Neural cell (in vitro differentiated cells): ENCODE results near the gene LMF2. TPM values are rescaled to one million over a fixed set of nuclear protein-coding genes. Genes with fewer than 3 reads are reported as not detected.

Source experiments
- H2AFZ ChIP-seq: fragments of 200-600, 300-800 bp; sonication (generic), shearing (Covaris generic); 2 replicates; pipeline ENCODE4 v1.6.0; 2014; ENCODE audit warnings: low read depth, mild to moderate bottlenecking, antibody characterized with exemption, low read length, moderate library complexity
- H3F3A ChIP-seq: fragments of 200-600 bp; shearing (Covaris generic); 2 replicates; pipeline ENCODE4 v1.6.1; 2016; ENCODE audit warnings: mild to moderate bottlenecking, moderate library complexity, mixed read lengths, antibody characterized with exemption, low read length; ENCODE audit not compliant: insufficient read depth, poor library complexity, severe bottlenecking
- H3K27ac ChIP-seq: fragments of 200-600, 300-800 bp; sonication (generic), shearing (Covaris generic); 2 replicates; pipeline ENCODE4 v1.5.1; 2014; ENCODE audit warnings: mild to moderate bottlenecking, low read length, moderate library complexity
- H3K27me3 ChIP-seq: fragments of 300-800, 200-600 bp; sonication (generic), shearing (Covaris generic); 2 replicates; pipeline ENCODE4 v1.6.0; 2014; ENCODE audit warnings: mild to moderate bottlenecking, low read depth, low read length, moderate library complexity; ENCODE audit not compliant: insufficient read depth
- H3K36me3 ChIP-seq: fragments of 300-800, 200-600 bp; sonication (generic), shearing (Covaris generic); 2 replicates; pipeline ENCODE4 v1.5.1; 2014; ENCODE audit warnings: mild to moderate bottlenecking, antibody characterized with exemption, low read length, moderate library complexity; ENCODE audit not compliant: insufficient read depth
- H3K4me2 ChIP-seq: fragments of 300-800, 200-600 bp; sonication (generic), shearing (Covaris generic); 2 replicates; pipeline ENCODE4 v1.6.0; 2014; ENCODE audit warnings: mild to moderate bottlenecking, low read length
- H3K4me3 ChIP-seq: fragments of 300-800, 200-600 bp; sonication (generic), shearing (Covaris generic); 2 replicates; pipeline ENCODE4 v1.5.1; 2014; ENCODE audit warnings: mild to moderate bottlenecking, low read length, moderate library complexity
- H3K79me2 ChIP-seq: fragments of 200-600 bp; shearing (Covaris generic); replicated peaks from 2 replicates; pipeline ENCODE4 v1.6.0; 2014; ENCODE audit warnings: mild to moderate bottlenecking, low read length, moderate library complexity; ENCODE audit not compliant: insufficient read depth
- H3K9ac ChIP-seq: fragments of 300-800, 200-600 bp; sonication (generic), shearing (Covaris generic); 2 replicates; pipeline ENCODE4 v1.6.1; 2016; ENCODE audit warnings: mild to moderate bottlenecking, low read length, mixed read lengths
- H3K9me2 ChIP-seq: fragments of 200-600 bp; shearing (Covaris generic); 2 replicates; pipeline ENCODE4 v1.6.1; 2016; ENCODE audit warnings: mild to moderate bottlenecking, low read length, mixed read lengths; ENCODE audit not compliant: insufficient read depth
- H3K9me3 ChIP-seq: fragments of 200-600, 300-800 bp; sonication (generic), shearing (Covaris generic); 2 replicates; pipeline ENCODE4 v1.6.1; 2016; ENCODE audit warnings: mild to moderate bottlenecking, mixed run types, low read length, moderate library complexity, mixed read lengths
- H4K20me1 ChIP-seq: fragments of 200-600 bp; shearing (Covaris generic); 2 replicates; pipeline ENCODE4 v1.6.1; 2016; ENCODE audit warnings: mild to moderate bottlenecking, mixed run types; ENCODE audit not compliant: insufficient read depth
- EP300 ChIP-seq: fragments of 450-650 bp; conservative IDR thresholded peaks from 2 replicates; pipeline ENCODE4 v1.6.1; 2014; ENCODE audit warnings: antibody characterized with exemption, mild to moderate bottlenecking, moderate library complexity; ENCODE audit not compliant: poor library complexity, severe bottlenecking
- EZH2 ChIP-seq: fragments of 200-600, 300-800 bp; shearing (Covaris generic), sonication (generic); IDR thresholded peaks from 2 replicates; pipeline ENCODE4 v1.6.1; 2014; ENCODE audit warnings: antibody characterized with exemption, low read length, borderline replicate concordance, mild to moderate bottlenecking; ENCODE audit not compliant: insufficient read depth, poor library complexity, severe bottlenecking
- MXI1 ChIP-seq: fragments of 450-650 bp; conservative IDR thresholded peaks from 2 replicates; pipeline ENCODE4 v1.6.1; 2014; ENCODE audit warnings: antibody characterized with exemption, mild to moderate bottlenecking; ENCODE audit not compliant: poor library complexity, severe bottlenecking
- POLR2AphosphoS5 ChIP-seq: IDR thresholded peaks from 2 replicates; pipeline ENCODE4 v1.6.1; 2012
- RAD21 ChIP-seq: fragments of 450-650 bp; conservative IDR thresholded peaks from 2 replicates; pipeline ENCODE4 v1.6.1; 2014; ENCODE audit warnings: antibody characterized with exemption, mild to moderate bottlenecking, moderate library complexity
- SMC3 ChIP-seq: fragments of 450-650 bp; conservative IDR thresholded peaks from 2 replicates; pipeline ENCODE4 v1.6.1; 2014; ENCODE audit warnings: antibody characterized with exemption, mild to moderate bottlenecking, moderate library complexity; ENCODE audit not compliant: poor library complexity
- TAF1 ChIP-seq: IDR thresholded peaks from 2 replicates; pipeline ENCODE4 v1.6.1; 2012; ENCODE audit warnings: low read depth
- polyA plus RNA-seq: library from polyadenylated mRNA; depleted of rRNA; stranded (reverse); fragments of >200 nt; gene quantifications from 2 replicates; pipeline ENCODE4 v1.2.3, GENCODE V29; 2014
- TF ChIP-seq, protein P1 (sequence below): fragments of 450-650 bp; IDR thresholded peaks from 2 replicates; pipeline ENCODE4 v1.5.1; 2014; ENCODE audit warnings: antibody characterized with exemption, mild to moderate bottlenecking, moderate library complexity; ENCODE audit not compliant: poor library complexity, severe bottlenecking
- TF ChIP-seq, protein P2 (sequence below): IDR thresholded peaks from 2 replicates; pipeline ENCODE4 v1.6.1; 2012; ENCODE audit warnings: borderline replicate concordance

Gene LMF2
- polyA plus RNA-seq, 1 donor from 2014 or later = 76.5 TPM

DNA sequence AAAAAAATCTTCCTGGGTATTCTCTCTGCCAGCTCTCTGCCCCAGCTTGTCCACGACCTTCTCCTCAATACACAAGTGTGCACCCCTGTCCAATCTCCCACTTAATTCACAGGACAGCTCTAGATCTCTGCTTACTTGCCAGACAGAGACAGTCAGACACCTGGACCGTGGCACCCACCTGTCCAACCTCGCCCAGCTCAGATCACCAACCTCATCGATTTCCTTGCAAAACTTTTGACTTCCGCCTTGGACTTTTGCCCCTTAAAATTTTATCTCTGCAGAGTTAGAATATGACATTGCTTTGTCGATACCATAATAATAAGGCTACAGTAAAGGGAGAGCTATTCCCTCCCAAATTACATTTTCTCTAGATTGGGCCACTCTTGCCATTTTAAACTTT, 10.4 kb downstream of the LMF2 start:
- Histone ChIP-seq H4K20me1 (no peaks in the 10 kb centered on the region), H3K9me3 (no peaks in the 10 kb centered on the region), H3K4me3 (no peak overlapping the region), H3K36me3 (no peaks in the 10 kb centered on the region), H3K27ac (no peak overlapping the region), H3K79me2 (no peaks in the 10 kb centered on the region), H3K9ac (no peak overlapping the region), H3K4me2 (no peak overlapping the region), H3K9me2 (no peaks in the 10 kb centered on the region), H3K27me3 (no peaks in the 10 kb centered on the region), H2AFZ (no peak overlapping the region), H3F3A (no peaks in the 10 kb centered on the region)
- TF ChIP-seq RAD21 (no peak), SMC3 (no peak), EZH2 (no peak), TAF1 (no peak), EP300 (no peak), POLR2AphosphoS5 (no peak), MXI1 (no peak)
- TF ChIP-seq, protein P1, sequence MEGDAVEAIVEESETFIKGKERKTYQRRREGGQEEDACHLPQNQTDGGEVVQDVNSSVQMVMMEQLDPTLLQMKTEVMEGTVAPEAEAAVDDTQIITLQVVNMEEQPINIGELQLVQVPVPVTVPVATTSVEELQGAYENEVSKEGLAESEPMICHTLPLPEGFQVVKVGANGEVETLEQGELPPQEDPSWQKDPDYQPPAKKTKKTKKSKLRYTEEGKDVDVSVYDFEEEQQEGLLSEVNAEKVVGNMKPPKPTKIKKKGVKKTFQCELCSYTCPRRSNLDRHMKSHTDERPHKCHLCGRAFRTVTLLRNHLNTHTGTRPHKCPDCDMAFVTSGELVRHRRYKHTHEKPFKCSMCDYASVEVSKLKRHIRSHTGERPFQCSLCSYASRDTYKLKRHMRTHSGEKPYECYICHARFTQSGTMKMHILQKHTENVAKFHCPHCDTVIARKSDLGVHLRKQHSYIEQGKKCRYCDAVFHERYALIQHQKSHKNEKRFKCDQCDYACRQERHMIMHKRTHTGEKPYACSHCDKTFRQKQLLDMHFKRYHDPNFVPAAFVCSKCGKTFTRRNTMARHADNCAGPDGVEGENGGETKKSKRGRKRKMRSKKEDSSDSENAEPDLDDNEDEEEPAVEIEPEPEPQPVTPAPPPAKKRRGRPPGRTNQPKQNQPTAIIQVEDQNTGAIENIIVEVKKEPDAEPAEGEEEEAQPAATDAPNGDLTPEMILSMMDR = no peak
- TF ChIP-seq, protein P2, sequence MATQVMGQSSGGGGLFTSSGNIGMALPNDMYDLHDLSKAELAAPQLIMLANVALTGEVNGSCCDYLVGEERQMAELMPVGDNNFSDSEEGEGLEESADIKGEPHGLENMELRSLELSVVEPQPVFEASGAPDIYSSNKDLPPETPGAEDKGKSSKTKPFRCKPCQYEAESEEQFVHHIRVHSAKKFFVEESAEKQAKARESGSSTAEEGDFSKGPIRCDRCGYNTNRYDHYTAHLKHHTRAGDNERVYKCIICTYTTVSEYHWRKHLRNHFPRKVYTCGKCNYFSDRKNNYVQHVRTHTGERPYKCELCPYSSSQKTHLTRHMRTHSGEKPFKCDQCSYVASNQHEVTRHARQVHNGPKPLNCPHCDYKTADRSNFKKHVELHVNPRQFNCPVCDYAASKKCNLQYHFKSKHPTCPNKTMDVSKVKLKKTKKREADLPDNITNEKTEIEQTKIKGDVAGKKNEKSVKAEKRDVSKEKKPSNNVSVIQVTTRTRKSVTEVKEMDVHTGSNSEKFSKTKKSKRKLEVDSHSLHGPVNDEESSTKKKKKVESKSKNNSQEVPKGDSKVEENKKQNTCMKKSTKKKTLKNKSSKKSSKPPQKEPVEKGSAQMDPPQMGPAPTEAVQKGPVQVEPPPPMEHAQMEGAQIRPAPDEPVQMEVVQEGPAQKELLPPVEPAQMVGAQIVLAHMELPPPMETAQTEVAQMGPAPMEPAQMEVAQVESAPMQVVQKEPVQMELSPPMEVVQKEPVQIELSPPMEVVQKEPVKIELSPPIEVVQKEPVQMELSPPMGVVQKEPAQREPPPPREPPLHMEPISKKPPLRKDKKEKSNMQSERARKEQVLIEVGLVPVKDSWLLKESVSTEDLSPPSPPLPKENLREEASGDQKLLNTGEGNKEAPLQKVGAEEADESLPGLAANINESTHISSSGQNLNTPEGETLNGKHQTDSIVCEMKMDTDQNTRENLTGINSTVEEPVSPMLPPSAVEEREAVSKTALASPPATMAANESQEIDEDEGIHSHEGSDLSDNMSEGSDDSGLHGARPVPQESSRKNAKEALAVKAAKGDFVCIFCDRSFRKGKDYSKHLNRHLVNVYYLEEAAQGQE = no peak

DNA sequence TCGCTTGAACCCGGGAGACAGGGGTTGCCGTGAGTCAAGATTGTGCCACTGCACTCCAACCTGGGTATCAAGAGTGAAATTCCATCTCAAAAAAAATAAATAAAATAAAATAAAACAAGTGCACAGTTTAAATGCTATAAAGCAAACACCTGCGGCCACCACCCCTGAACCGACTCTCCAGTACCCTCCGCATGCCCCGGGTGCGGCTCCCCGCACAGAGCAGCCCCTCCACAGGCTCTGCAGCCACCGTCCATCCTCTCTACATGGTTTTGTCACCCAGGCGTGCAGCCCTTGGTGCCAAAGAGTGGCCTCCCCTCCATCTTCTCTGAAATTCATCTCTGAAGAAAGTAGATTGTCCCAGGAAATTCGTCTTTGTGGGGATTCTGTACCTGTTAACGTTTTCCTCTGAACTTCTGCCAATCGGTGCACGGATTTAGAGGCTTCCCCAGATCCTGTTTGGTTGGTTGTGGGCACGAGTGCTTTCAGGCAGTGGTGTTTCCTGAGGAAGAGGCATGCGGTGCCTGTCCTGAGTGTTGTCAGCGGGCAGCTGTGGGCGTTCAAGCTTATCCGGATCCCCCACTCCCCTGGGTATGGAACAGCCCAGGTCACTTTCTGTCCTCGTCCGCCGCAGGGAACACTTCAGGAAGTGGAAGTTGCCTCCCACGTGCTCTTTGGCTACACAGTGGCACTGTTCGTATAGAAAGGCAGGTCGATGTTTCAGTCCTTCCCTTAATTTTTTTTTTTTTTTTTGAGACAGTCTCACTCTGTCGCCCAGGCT, 16.8 kb downstream of the LMF2 start:
- Histone ChIP-seq H3K4me3 (no peak overlapping the region), H3K36me3 (no peaks in the 10 kb centered on the region), H3K27me3 (no peaks in the 10 kb centered on the region), H3F3A (no peaks in the 10 kb centered on the region), H3K27ac (no peak overlapping the region), H2AFZ (no peak overlapping the region), H3K4me2 (no peak overlapping the region), H3K9ac (no peak overlapping the region), H3K79me2 (no peaks in the 10 kb centered on the region), H3K9me2 (no peaks in the 10 kb centered on the region), H4K20me1 (no peaks in the 10 kb centered on the region), H3K9me3 (no peaks in the 10 kb centered on the region)
- TF ChIP-seq EZH2 (no peak), RAD21 (no peak), TAF1 (no peak), EP300 (no peak), SMC3 (no peak), POLR2AphosphoS5 (no peak), MXI1 (no peak)
- TF ChIP-seq, protein P1 = no peak
- TF ChIP-seq, protein P2 = no peak
